Trophoblast cell (in vitro differentiated cells and primary cell): ENCODE results near the gene SPATA25.

Experiments used
- DNase-seq, 2 donors: peaks; one replicate each; pipeline ENCODE4 v3.0.0-alpha.2; 2016
- H2AFZ ChIP-seq: 2 replicates; pipeline ENCODE4 v1.6.1; 2013; ENCODE audit warnings: low read length, moderate library complexity, mild to moderate bottlenecking; ENCODE audit not compliant: insufficient read depth, poor library complexity
- H2AK5ac ChIP-seq: 2 replicates; pipeline ENCODE4 v1.6.1; 2013; ENCODE audit warnings: mild to moderate bottlenecking, low read length
- H2BK120ac ChIP-seq: 2 replicates; pipeline ENCODE4 v1.6.1; 2013; ENCODE audit warnings: low read length, mild to moderate bottlenecking, moderate library complexity; ENCODE audit not compliant: insufficient read depth, poor library complexity
- H2BK12ac ChIP-seq: 2 replicates; pipeline ENCODE4 v1.6.1; 2013; ENCODE audit warnings: mild to moderate bottlenecking, low read length, moderate library complexity
- H2BK5ac ChIP-seq: 2 replicates; pipeline ENCODE4 v1.6.1; 2013; ENCODE audit warnings: low read length, low read depth, moderate library complexity, mild to moderate bottlenecking; ENCODE audit not compliant: poor library complexity
- H3K14ac ChIP-seq: 2 replicates; pipeline ENCODE4 v1.6.1; 2013; ENCODE audit warnings: mild to moderate bottlenecking, low read length
- H3K18ac ChIP-seq: 2 replicates; pipeline ENCODE4 v1.6.1; 2013; ENCODE audit warnings: mild to moderate bottlenecking, low read length
- H3K23ac ChIP-seq: 2 replicates; pipeline ENCODE4 v1.6.1; 2013; ENCODE audit warnings: low read length
- H3K27ac ChIP-seq: 2 replicates; pipeline ENCODE4 v1.5.1; 2013; ENCODE audit warnings: low read depth, mild to moderate bottlenecking, inconsistent platforms, low read length, moderate library complexity
- H3K27me3 ChIP-seq: 2 replicates; pipeline ENCODE4 v1.6.1; 2013; ENCODE audit warnings: inconsistent platforms, mild to moderate bottlenecking, low read length, moderate library complexity; ENCODE audit not compliant: insufficient read depth
- H3K36me3 ChIP-seq, 2 experiments: 1 replicate in 1 of 2; 2 replicates in 1 of 2; pipeline ENCODE4 v1.6.1; 2013; ENCODE audit warnings: low read length in 2 of 2, mild to moderate bottlenecking in 2 of 2, moderate library complexity in 1 of 2; ENCODE audit not compliant: insufficient read depth in 2 of 2, control insufficient read depth in 1 of 2
- H3K4ac ChIP-seq: 2 replicates; pipeline ENCODE4 v1.6.1; 2013; ENCODE audit warnings: low read depth, mild to moderate bottlenecking, low read length, moderate library complexity
- H3K4me1 ChIP-seq, 2 experiments: 1 replicate in 1 of 2; 2 replicates in 1 of 2; pipeline ENCODE4 v1.6.1; 2013; ENCODE audit warnings: low read length in 2 of 2, mild to moderate bottlenecking in 2 of 2, moderate library complexity in 1 of 2; ENCODE audit not compliant: insufficient read depth in 2 of 2, control insufficient read depth in 1 of 2
- H3K4me2 ChIP-seq: 2 replicates; pipeline ENCODE4 v1.6.1; 2013; ENCODE audit warnings: inconsistent platforms, mild to moderate bottlenecking, low read length, moderate library complexity
- H3K4me3 ChIP-seq: 2 replicates; pipeline ENCODE4 v1.5.1; 2013; ENCODE audit warnings: mild to moderate bottlenecking, low read depth, low read length, inconsistent platforms
- H3K79me1 ChIP-seq: one replicate; pipeline ENCODE4 v1.6.1; 2013; ENCODE audit warnings: low read length
- H3K79me2 ChIP-seq: 2 replicates; pipeline ENCODE4 v1.6.1; 2013; ENCODE audit warnings: low read length, mild to moderate bottlenecking; ENCODE audit not compliant: control insufficient read depth, insufficient read depth, poor library complexity
- H3K9ac ChIP-seq: 2 replicates; pipeline ENCODE4 v1.6.1; 2013; ENCODE audit warnings: mild to moderate bottlenecking, low read length
- H3K9me3 ChIP-seq: 2 replicates; pipeline ENCODE4 v1.6.1; 2013; ENCODE audit warnings: low read depth, mild to moderate bottlenecking, control low read depth, inconsistent platforms, low read length; ENCODE audit not compliant: insufficient read depth
- H4K12ac ChIP-seq: 2 replicates; pipeline ENCODE4 v1.6.1; 2013; ENCODE audit warnings: low read depth, mild to moderate bottlenecking, low read length, moderate library complexity
- H4K8ac ChIP-seq: 2 replicates; pipeline ENCODE4 v1.6.1; 2013; ENCODE audit warnings: low read depth, mild to moderate bottlenecking, low read length, moderate library complexity
- H4K91ac ChIP-seq: one replicate; pipeline ENCODE4 v1.6.1; 2013; ENCODE audit warnings: low read depth, mild to moderate bottlenecking, low read length, moderate library complexity
- WGBS: extraction: QIAGEN DNeasy Blood & Tissue Kit; methylation state at CpG from one replicate; pipeline ENCODE4 v1.1.7; 2013; ENCODE audit warnings: missing lambda C conversion rate; ENCODE audit not compliant: insufficient read length, insufficient coverage; ENCODE audit errors: extremely low coverage; 5-methylcytosine and 5-hydroxymethylcytosine counted together

The SPATA25 gene

GRCh38 chr20:45892049-45892825 lies 4.8 kb upstream of the SPATA25 start:
- Histone ChIP-seq H4K12ac (no peak overlapping the region), H4K8ac (peak overlapping the region; percentile 95), H2AK5ac (no peak overlapping the region), H2BK12ac (no peak overlapping the region), H3K4me3 (no peak overlapping the region), H3K9me3 (no peaks in the 10 kb centered on the region), H2BK120ac (no peak overlapping the region), H3K79me2 (peaks cover 4% of the 10 kb centered on the region), H3K4ac (no peak overlapping the region), H3K4me1 (peaks cover 9 to 15% of the 10 kb centered on the region in 2 experiments), H3K14ac (no peak overlapping the region), H3K4me2 (peak overlapping the region; percentile 97), H4K91ac (peak overlapping the region; percentile 22), H3K27me3 (no peaks in the 10 kb centered on the region), H3K23ac (no peak overlapping the region), H3K79me1 (peaks cover 9% of the 10 kb centered on the region), H3K9ac (no peak overlapping the region), H3K27ac (no peak overlapping the region), H2BK5ac (no peak overlapping the region), H3K18ac (peak overlapping the region; percentile 2), H3K36me3 (peaks cover 13 to 27% of the 10 kb centered on the region in 2 experiments), H2AFZ (no peak overlapping the region)
- WGBS, result no CpG with 5 or more reads among the region's 9 CpGs
- peak; percentile 37 to 63 for DNase-seq

GRCh38 chr20:45890985-45891983 lies 3.9 kb upstream of the SPATA25 start, which contains the start of the genes CTSA and NEURL2:
Gene CTSA, plus strand, starts transcription at chr20:45891335. Its CDS starts 234 bp downstream, at chr20:45891569.
Gene NEURL2, minus strand, starts transcription at chr20:45891208. Its CDS starts 217 bp downstream, at chr20:45890991.
- peak within 1 kb of the TSS; percentile 3 for H2AK5ac ChIP-seq
- peak; percentile 76 to 84 for DNase-seq
- H3K79me1 ChIP-seq, result peaks cover 9% of the 10 kb centered on the region
- H3K27ac ChIP-seq, result no peak within 1 kb of the TSS
- H2BK12ac ChIP-seq, result no peak within 1 kb of the TSS
- WGBS, result no CpG with 5 or more reads among the region's 78 CpGs
- H3K18ac ChIP-seq, result peak within 1 kb of the TSS; percentile 32
- H3K4me1 ChIP-seq, result peaks cover 9 to 15% of the 10 kb centered on the region in 2 experiments
- H3K4ac ChIP-seq, result peak within 1 kb of the TSS; percentile 48
- peak within 1 kb of the TSS; percentile 80 for H3K4me3 ChIP-seq
- peak within 1 kb of the TSS; percentile 73 for H3K14ac ChIP-seq
- peak within 1 kb of the TSS; percentile 93 for H2AFZ ChIP-seq
- H3K9me3 ChIP-seq, result no peaks in the 10 kb centered on the region
- H3K9ac ChIP-seq, result peak within 1 kb of the TSS; percentile 74
- peak within 1 kb of the TSS; percentile 97 for H3K4me2 ChIP-seq
- no peak within 1 kb of the TSS for H3K23ac ChIP-seq
- H4K91ac ChIP-seq, result peak within 1 kb of the TSS; percentile 56
- peaks cover 6 to 22% of the 10 kb centered on the region in 2 experiments for H3K36me3 ChIP-seq
- H4K12ac ChIP-seq, result peak within 1 kb of the TSS; percentile 78
- H2BK120ac ChIP-seq, result peak within 1 kb of the TSS; percentile 70
- H2BK5ac ChIP-seq, result peak within 1 kb of the TSS; percentile 15
- peaks cover 4% of the 10 kb centered on the region for H3K79me2 ChIP-seq
- peak within 1 kb of the TSS; percentile 95 for H4K8ac ChIP-seq
- no peaks in the 10 kb centered on the region for H3K27me3 ChIP-seq

GRCh38 chr20:45890077-45890984 lies 2.9 kb upstream of the SPATA25 start:
- Histone ChIP-seq H3K14ac (peak overlapping the region; percentile 68), H3K36me3 (peaks cover 6 to 19% of the 10 kb centered on the region in 2 experiments), H3K4me2 (peak overlapping the region; percentile 97), H3K9ac (peak overlapping the region; percentile 35), H3K4me1 (peaks cover 9 to 15% of the 10 kb centered on the region in 2 experiments), H3K9me3 (no peaks in the 10 kb centered on the region), H3K27ac (no peak overlapping the region), H3K18ac (peak overlapping the region; percentile 32), H3K27me3 (no peaks in the 10 kb centered on the region), H4K8ac (peak overlapping the region; percentile 85), H2BK5ac (no peak overlapping the region), H3K23ac (no peak overlapping the region), H4K12ac (peak overlapping the region; percentile 78), H3K4me3 (peak overlapping the region; percentile 80), H3K4ac (peak overlapping the region; percentile 30), H2AK5ac (no peak overlapping the region), H4K91ac (peak overlapping the region; percentile 56), H3K79me2 (peaks cover 4% of the 10 kb centered on the region), H2BK120ac (peak overlapping the region; percentile 28), H3K79me1 (peaks cover 9% of the 10 kb centered on the region), H2AFZ (peak overlapping the region; percentile 93), H2BK12ac (no peak overlapping the region)
- WGBS, result no CpG with 5 or more reads among the region's 79 CpGs
- DNase-seq, result peak; percentile 80
